ENCODE measurements around the gene OR12D3. TPM values are rescaled to one million over a fixed set of nuclear protein-coding genes. Genes with fewer than 3 reads are reported as not detected.

The OR12D3 gene
- total and polyA plus RNA-seq, 4 donors = not detected

Other genes starting within 250 kb of the OR12D3 start
- not detected for gene OR2J2, start 204.4 kb downstream of the OR12D3 start, total RNA-seq
- not detected for gene OR2J2, start 204.4 kb downstream of the OR12D3 start, polyA plus RNA-seq
- not detected for gene OR14J1, start 73.6 kb downstream of the OR12D3 start, total RNA-seq
- gene OR14J1, start 73.6 kb downstream of the OR12D3 start, polyA plus RNA-seq = not detected
- not detected for gene OR5V1, start 6.4 kb downstream of the OR12D3 start, total RNA-seq
- gene OR5V1, start 6.4 kb downstream of the OR12D3 start, polyA plus RNA-seq = not detected
- not detected for gene OR12D2, start 20.3 kb upstream of the OR12D3 start, total RNA-seq
- not detected for gene OR12D2, start 20.3 kb upstream of the OR12D3 start, polyA plus RNA-seq
- gene OR12D1, start 39.6 kb upstream of the OR12D3 start, total RNA-seq = not detected
- gene OR12D1, start 39.6 kb upstream of the OR12D3 start, polyA plus RNA-seq = not detected
- gene OR10C1, start 64.0 kb upstream of the OR12D3 start, total RNA-seq = not detected
- not detected for gene OR10C1, start 64.0 kb upstream of the OR12D3 start, polyA plus RNA-seq
- gene OR11A1, start 81.8 kb upstream of the OR12D3 start, total RNA-seq = not detected
- not detected for gene OR11A1, start 81.8 kb upstream of the OR12D3 start, polyA plus RNA-seq
- gene OR2H1, start 81.9 kb upstream of the OR12D3 start, total RNA-seq = not detected
- not detected for gene OR2H1, start 81.9 kb upstream of the OR12D3 start, polyA plus RNA-seq
- under 1 TPM in 1 of 2 donors, not detected in 1; 0.60 TPM for gene MAS1L, start 112.7 kb upstream of the OR12D3 start, total RNA-seq
- gene MAS1L, start 112.7 kb upstream of the OR12D3 start, polyA plus RNA-seq = not detected
- gene UBD, start 184.4 kb upstream of the OR12D3 start, total RNA-seq = 1 to 10 TPM in 1 of 2 donors, under 1 TPM in 1; 0.32 to 4.4 TPM
- 1 to 10 TPM in 1 of 2 donors, under 1 TPM in 1; 0.51 to 3.9 TPM for gene UBD, start 184.4 kb upstream of the OR12D3 start, polyA plus RNA-seq
- not detected for gene OR2H2, start 209.8 kb upstream of the OR12D3 start, total RNA-seq
- not detected for gene OR2H2, start 209.8 kb upstream of the OR12D3 start, polyA plus RNA-seq